Stimulated activated CD8-positive, alpha-beta memory T cell treated with anti-CD3 and anti-CD28 coated beads, Interleukin-7, amount 100 ng/mL, for 48 hours (primary cell): ENCODE data around the gene LRP5.
"Not testable (repeated sequence)": the region's sequence is repeated elsewhere in the genome, so short reads cannot be mapped to it uniquely, and the experiment has no call there.

Experiments
- DNase-seq, 2 donors: peaks; one replicate each; pipeline ENCODE4 v3.0.0-alpha.2; 2020; ENCODE audit warnings: low read depth in 1 of 2; ENCODE audit errors: extremely low read depth in 1 of 2

Gene LRP5

GRCh38 chr11:68437927-68438657, 125.7 kb downstream of the LRP5 start:
- DNase-seq, result no peak

GRCh38 chr11:68438658-68439259, 126.4 kb downstream of the LRP5 start:
- DNase-seq, result no peak

DNA sequence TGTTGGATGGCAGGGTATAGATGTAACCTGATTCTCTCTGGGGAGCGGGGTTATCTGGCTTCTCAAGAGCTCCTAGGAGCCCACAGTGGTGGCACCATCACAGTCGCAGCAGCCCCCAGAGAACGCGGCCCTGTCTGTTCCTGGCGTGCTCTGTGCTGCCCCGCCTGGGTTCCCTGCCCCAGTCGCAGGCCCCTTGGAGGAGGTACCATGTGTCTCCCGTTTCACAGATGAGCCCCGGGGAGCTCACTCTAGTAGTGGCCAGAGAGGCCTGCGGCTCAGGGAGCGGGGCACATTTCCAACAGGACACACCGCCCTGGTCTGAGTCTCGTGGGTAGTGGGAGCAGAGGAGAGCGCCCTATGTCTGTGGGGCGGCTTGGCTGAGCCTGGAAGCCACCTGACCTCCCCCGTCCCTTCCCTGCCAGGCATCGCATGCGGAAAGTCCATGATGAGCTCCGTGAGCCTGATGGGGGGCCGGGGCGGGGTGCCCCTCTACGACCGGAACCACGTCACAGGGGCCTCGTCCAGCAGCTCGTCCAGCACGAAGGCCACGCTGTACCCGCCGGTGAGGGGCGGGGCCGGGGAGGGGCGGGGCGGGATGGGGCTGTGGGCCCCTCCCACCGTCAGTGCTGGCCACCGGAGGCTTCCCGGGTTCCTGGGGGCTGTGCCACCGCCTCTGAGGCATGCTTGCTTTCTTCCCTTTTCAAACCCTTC, 127.1 kb downstream of the LRP5 start:
- no peak for DNase-seq

GRCh38 chr11:68440224-68440623, 127.8 kb downstream of the LRP5 start:
- no peak for DNase-seq

DNA sequence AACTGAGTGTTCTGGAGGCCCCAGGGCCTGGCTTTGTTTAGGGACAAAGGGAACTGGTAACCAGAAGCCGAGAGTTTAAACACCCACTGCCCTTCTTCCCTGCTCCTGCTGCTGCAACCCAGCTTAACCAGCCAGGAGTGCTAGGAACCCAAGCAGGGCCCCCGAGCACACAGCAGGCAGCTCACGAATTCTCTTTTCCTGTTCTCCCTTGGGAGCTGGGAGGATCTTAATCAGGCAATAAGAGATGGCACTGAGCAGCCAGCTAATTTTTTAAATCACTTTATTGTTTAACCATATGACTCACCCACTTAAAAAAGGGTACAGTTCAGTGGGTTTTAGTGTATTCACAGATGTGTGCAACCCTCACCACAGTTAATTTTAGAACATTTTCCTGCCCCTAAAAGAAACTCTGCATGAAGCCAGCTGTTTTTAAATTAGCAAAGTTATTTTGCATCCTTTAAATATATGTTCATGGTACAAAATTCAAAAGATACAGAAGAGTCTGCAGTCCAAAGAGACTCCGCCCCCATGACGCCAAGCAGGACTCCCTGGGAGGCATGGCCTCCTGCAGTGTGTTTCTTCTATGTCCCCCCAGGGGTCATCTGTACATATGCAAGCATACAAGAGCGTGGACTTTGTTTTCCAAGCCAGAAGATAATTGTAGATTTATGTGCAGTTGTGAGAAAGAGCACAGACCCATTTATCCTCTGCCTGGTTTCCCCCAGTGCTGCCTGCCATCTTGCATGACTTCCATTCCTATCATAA, 129.3 kb downstream of the LRP5 start:
- DNase-seq, result no peak

GRCh38 chr11:68442433-68442832, 130.0 kb downstream of the LRP5 start:
- no peak for DNase-seq

DNA sequence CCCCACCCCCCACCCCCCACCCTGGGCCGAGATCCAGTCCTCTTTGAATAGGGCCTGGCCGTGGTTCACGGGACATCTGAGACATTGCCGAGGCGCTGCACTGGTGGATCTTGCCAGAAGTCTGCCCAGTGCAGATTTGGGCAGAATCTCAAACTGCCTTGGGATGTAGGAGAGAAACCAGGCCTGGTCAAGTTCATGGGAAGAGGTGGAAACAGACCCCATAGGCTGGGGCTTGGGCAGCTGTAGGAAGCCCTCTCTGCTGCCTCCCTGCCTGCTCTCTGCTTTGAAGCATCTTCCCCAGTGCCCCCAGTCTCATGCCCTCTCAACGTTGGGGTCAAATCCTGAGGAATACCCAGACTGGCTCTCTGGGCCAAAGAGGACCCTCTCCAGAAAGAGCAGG, 132.2 kb downstream of the LRP5 start:
- DNase-seq, result no peak

DNA sequence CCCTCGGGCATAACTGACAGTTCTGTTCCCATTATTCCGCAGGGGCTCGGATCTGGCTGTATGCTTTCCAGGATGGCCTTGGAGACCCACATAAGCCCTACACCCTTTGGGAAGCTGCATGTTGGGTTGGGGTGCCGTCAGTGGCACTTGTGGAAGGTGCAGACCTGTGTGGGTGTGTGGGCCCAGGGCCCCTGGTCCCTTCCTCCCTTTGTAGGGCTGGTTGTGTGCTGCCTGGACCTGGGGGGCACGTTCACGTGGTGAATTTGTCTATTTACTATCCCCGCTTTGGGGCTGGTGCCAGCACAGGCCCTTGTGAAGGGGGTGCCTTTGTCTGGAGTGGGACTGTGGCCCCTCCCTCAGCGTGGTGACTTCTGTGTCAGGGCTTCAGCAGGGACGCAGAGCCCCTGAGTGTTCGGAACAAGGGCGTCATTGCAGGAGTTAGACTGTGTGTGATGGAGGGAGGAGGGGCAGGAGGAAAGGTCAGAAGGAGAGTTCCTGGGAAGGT, 133.2 kb downstream of the LRP5 start:
- DNase-seq, result no peak

GRCh38 chr11:68446046-68446725, 133.8 kb downstream of the LRP5 start:
- DNase-seq, result no peak

- peak; percentile 43 for DNase-seq
Observed at GRCh38 chr11:68447015-68447801, 134.8 kb downstream of the LRP5 start.

DNA sequence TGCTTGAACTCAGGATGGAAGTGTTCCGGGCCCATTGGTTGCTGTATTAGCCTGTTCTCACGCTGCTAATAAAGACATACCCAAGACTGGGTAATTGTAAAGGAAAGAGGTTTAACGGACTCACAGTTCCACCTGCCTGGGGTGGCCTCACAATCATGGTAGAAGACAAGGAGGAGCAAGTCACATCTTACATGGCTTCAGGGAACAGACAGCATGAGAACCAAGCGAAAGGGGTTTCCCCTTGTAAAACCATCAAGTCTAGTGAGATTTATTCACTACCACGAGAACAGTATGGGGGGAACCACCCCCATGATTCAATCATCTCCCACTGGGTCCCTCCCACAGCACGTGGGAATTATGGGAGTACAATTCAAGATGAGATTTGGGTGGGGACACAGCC, 135.5 kb downstream of the LRP5 start:
- DNase-seq, result not testable (repeated sequence)

- no peak for DNase-seq
Observed at GRCh38 chr11:68448604-68449011, 136.2 kb downstream of the LRP5 start.

- no peak for DNase-seq
Observed at GRCh38 chr11:68449951-68450350, 137.6 kb downstream of the LRP5 start.

- DNase-seq, result no peak
Observed at GRCh38 chr11:68450711-68451110, 138.3 kb downstream of the LRP5 start.

GRCh38 chr11:68454767-68455166, 142.4 kb downstream of the LRP5 start:
- no peak for DNase-seq

- DNase-seq, result no peak
Observed at GRCh38 chr11:68455485-68455884, 143.1 kb downstream of the LRP5 start.

DNA sequence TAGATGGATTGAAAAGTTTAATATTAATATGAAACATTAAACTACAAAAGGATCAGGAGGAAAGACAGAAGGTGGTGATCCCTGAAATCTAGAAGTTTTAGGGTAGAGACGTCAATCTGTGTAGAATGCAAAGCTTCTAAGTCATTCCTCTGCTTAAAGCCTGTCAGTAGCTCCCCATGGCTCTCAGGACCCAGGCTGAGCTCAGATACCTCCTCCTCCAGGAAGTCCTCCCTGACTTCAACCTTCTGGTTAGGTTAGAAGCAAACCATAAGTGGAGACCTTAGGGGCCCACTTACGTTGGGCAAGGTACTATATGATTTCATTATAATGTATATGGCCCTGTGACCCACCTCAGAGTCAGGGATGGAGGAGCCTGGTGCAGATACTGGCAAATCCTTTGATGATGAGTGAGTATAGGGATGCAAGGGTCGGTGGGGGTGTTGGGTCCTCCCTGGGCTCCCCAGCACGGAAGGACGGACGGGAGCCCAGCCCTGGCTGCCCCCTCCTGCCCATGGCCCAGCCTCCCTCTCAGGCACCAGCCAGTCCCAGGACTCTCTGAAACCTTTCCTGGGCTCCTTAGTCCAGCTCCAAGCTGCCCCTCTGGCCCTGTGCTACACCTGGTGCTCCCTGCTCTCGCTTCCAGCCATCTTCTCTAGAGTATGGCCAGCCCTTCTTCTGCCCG, 145.0 kb downstream of the LRP5 start:
- DNase-seq, result no peak

- DNase-seq, result no peak
Observed at GRCh38 chr11:68457898-68458249, 145.5 kb downstream of the LRP5 start.

- not testable (repeated sequence) for DNase-seq
Observed at GRCh38 chr11:68458340-68458739, 145.9 kb downstream of the LRP5 start.
